ENCODE data around the gene ATP2A3.

DNA sequence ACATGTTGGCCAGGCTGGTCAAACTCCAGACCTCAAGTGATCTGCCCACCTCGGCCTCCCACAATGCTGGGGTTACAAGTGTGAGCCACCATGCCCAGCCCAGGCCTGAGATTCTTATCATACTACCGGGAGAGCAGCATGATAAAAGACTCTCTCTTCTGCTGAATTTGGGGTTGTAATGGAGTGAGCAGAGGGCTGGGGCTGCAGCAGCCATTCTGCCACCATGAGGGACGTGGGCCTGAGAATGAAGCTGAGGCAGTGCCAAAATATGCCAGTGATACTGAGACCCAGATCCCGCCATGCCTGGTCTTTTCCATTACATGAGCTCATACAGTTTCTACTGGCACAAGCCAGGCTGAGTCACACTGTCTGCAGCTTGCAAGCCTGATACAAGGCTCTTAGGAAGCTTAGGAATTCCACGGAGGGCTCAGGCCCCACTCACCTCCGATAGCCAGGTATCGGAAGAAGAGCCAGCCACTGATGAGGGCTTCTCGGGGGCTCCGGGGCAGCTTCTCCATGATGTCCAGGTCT is 28.3 kb downstream of the ATP2A3 start:
- TF ChIP-seq, protein P1, sequence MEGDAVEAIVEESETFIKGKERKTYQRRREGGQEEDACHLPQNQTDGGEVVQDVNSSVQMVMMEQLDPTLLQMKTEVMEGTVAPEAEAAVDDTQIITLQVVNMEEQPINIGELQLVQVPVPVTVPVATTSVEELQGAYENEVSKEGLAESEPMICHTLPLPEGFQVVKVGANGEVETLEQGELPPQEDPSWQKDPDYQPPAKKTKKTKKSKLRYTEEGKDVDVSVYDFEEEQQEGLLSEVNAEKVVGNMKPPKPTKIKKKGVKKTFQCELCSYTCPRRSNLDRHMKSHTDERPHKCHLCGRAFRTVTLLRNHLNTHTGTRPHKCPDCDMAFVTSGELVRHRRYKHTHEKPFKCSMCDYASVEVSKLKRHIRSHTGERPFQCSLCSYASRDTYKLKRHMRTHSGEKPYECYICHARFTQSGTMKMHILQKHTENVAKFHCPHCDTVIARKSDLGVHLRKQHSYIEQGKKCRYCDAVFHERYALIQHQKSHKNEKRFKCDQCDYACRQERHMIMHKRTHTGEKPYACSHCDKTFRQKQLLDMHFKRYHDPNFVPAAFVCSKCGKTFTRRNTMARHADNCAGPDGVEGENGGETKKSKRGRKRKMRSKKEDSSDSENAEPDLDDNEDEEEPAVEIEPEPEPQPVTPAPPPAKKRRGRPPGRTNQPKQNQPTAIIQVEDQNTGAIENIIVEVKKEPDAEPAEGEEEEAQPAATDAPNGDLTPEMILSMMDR (IDR thresholded peaks at IDR 0.05), result no peak
- no peak for TF ChIP-seq POLR2A (IDR thresholded peaks at IDR 0.05)
